GM12878 (cell line): ENCODE measurements around the gene LIMS1. TPM values are rescaled to one million over a fixed set of nuclear protein-coding genes. Genes with fewer than 3 reads are reported as not detected.

Experiments
- CEBPZ ChIP-seq: fragments of 150-350 bp; IDR thresholded peaks from 2 replicates; pipeline ENCODE4 v1.6.1; 2016; ENCODE audit warnings: low read depth, low read length
- CHD1 ChIP-seq: IDR thresholded peaks from 2 replicates; pipeline ENCODE4 v1.6.1; 2012; ENCODE audit warnings: low read depth, low read length, improper control_type of control experiment
- ELK1 ChIP-seq: IDR thresholded peaks from 2 replicates; pipeline ENCODE4 v1.6.1; 2012; ENCODE audit warnings: low read depth, low read length, improper control_type of control experiment
- PAX5 ChIP-seq: IDR thresholded peaks from 2 replicates; pipeline ENCODE4 v1.6.1; 2011; ENCODE audit warnings: low read depth, low read length, borderline replicate concordance
- SUPT20H ChIP-seq: IDR thresholded peaks from 2 replicates; pipeline ENCODE4 v1.6.1; 2011; ENCODE audit warnings: low read depth, mild to moderate bottlenecking, low read length, moderate library complexity, borderline replicate concordance; ENCODE audit not compliant: control insufficient read depth
- ZBTB40 ChIP-seq: fragments of 450-650 bp; IDR thresholded peaks from 2 replicates; pipeline ENCODE4 v1.6.1; 2016; ENCODE audit warnings: mild to moderate bottlenecking, moderate library complexity, borderline replicate concordance
- polyA plus RNA-seq, 11 experiments: library from polyadenylated mRNA; depleted of rRNA in 4 of 11; unstranded in 6 of 11; stranded (reverse) in 5 of 11; fragments of >200 nt; fragmentation: Nextera tagmentation in 4 of 11; fragmentation: Illumina TruSeq in 1 of 11; extraction: Ambion mirVana in 4 of 11; extraction: Trizol in 1 of 11; gene quantifications; 1 replicate in 1 of 11; 2 replicates in 10 of 11; pipeline versions ENCODE4 v1.2.1 to v1.2.3, GENCODE V29; 2011 to 2016; ENCODE audit warnings: inconsistent platforms in 2 of 11, missing spikeins in 2 of 11, low read depth in 1 of 11
- total RNA-seq, 4 experiments: library from RNA; depleted of rRNA in 3 of 4; stranded (reverse); fragments of >200 nt in 3 of 4; fragmentation: Illumina TruSeq in 1 of 4; extraction: Trizol in 1 of 4; gene quantifications; 2 replicates each; pipeline versions ENCODE4 v1.2.1 to v1.2.3, GENCODE V29; 2013 to 2021

LIMS1 gene
- total and polyA plus RNA-seq, 10 of the 15 experiments (the other 5 are each of a cell fraction or from before 2014, with no cell fraction given): 15.7 to 98.1 (median 43.9) TPM

GRCh38 chr2:108617617-108618016 is 83.3 kb downstream of the LIMS1 start (continued):
- TF ChIP-seq ZBTB40 (no peak), ELK1 (no peak), SUPT20H (no peak), CHD1 (no peak), CEBPZ (no peak), PAX5 (no peak)
